Measurements from ENCODE around the gene FAM76A. TPM values are rescaled to one million over a fixed set of nuclear protein-coding genes. Genes with fewer than 3 reads are reported as not detected.

Gene FAM76A
- total RNA-seq, 2 donors from 2014 or later, result 13.2 to 13.5 TPM

Other genes starting within 250 kb of the FAM76A start
- gene WASF2, start 235.8 kb upstream of the FAM76A start, total RNA-seq, result 10 to 100 TPM; 71.8 to 77.4 TPM
- 10 to 100 TPM; 37.6 to 39.1 TPM for gene AHDC1, start 121.8 kb upstream of the FAM76A start, total RNA-seq
- 10 to 100 TPM in 1 of 2 donors, 1 to 10 TPM in 1; 8.6 to 10.7 TPM for gene FGR, start 90.8 kb upstream of the FAM76A start, total RNA-seq
- 100 to 1,000 TPM in 1 of 2 donors, 10 to 100 TPM in 1; 40.6 to 143 TPM for gene IFI6, start 53.8 kb upstream of the FAM76A start, total RNA-seq
- gene STX12, start 47.3 kb downstream of the FAM76A start, total RNA-seq, result 10 to 100 TPM; 30.5 to 46.6 TPM
- gene PPP1R8, start 104.8 kb downstream of the FAM76A start, total RNA-seq, result 10 to 100 TPM; 25.0 TPM
- 10 to 100 TPM; 12.0 to 15.6 TPM for gene THEMIS2, start 146.6 kb downstream of the FAM76A start, total RNA-seq
- 10 to 100 TPM; 25.2 to 29.9 TPM for gene RPA2, start 188.6 kb downstream of the FAM76A start, total RNA-seq
- under 1 TPM; 0.29 to 0.73 TPM for gene SMPDL3B, start 209.0 kb downstream of the FAM76A start, total RNA-seq
- gene XKR8, start 234.0 kb downstream of the FAM76A start, total RNA-seq, result 1 to 10 TPM; 5.4 to 5.7 TPM

Data from left cardiac atrium (tissue), 2 donors.